Caco-2 (cell line): ENCODE measurements around the gene NLRP3. TPM values are rescaled to one million over a fixed set of nuclear protein-coding genes. Genes with fewer than 3 reads are reported as not detected.

Experiments
- BruUV-seq: library from RNA; stranded (reverse); fragments of 400-500 nt; replicated peaks from 2 replicates; lab custom pipeline; 2021; lab: Mats Ljungman, UMichigan
- CTCF ChIA-PET: fragments of 300-600 bp; sonication (Branson Sonifier 250); formaldehyde crosslinking; loops from one replicate; lab custom pipeline; 2022; ENCODE audit warnings: antibody characterized with exemption; lab: Charles Lee
- POLR2A ChIA-PET: fragments of 300-600 bp; sonication (Branson Sonifier 250); formaldehyde crosslinking; loops from one replicate; lab custom pipeline; 2022; ENCODE audit warnings: antibody characterized with exemption; lab: Charles Lee
- DNase-seq, 2 experiments: peaks; one replicate each; pipeline versions ENCODE4 v3.0.0 to v3.0.0-alpha.2; 2020 to 2022
- H3K27me3 ChIP-seq: replicated peaks from 2 replicates; pipeline ENCODE4 v1.6.0; 2011; ENCODE audit warnings: low read length; ENCODE audit not compliant: control insufficient read depth, insufficient read depth
- H3K36me3 ChIP-seq: 2 replicates; pipeline ENCODE4 v1.5.1; 2011; ENCODE audit warnings: low read length; ENCODE audit not compliant: control insufficient read depth, insufficient read depth
- H3K4me1 ChIP-seq: fragments of 250-450 bp; sonication (Bioruptor Pico); 2 replicates; pipeline ENCODE4 v1.5.1; 2020; ENCODE audit warnings: mild to moderate bottlenecking
- H3K4me3 ChIP-seq: 2 replicates; pipeline ENCODE4 v1.5.1; 2011; ENCODE audit warnings: low read depth, mild to moderate bottlenecking, control low read depth, low read length
- H3K9me3 ChIP-seq: fragments of 250-450 bp; sonication (Bioruptor Pico); 2 replicates; pipeline ENCODE4 v1.5.1; 2020; ENCODE audit warnings: mild to moderate bottlenecking, moderate library complexity
- H3K27ac Mint-ChIP-seq: one replicate; pipeline ENCODE4 v1.8.0; 2022; ENCODE audit warnings: mixed read lengths; ENCODE audit not compliant: unreplicated experiment
- H3K27me3 Mint-ChIP-seq: one replicate; pipeline ENCODE4 v1.8.0; 2022; ENCODE audit warnings: mixed read lengths; ENCODE audit not compliant: insufficient read depth, unreplicated experiment
- H3K36me3 Mint-ChIP-seq: one replicate; pipeline ENCODE4 v1.8.0; 2022; ENCODE audit warnings: mild to moderate bottlenecking, mixed read lengths; ENCODE audit not compliant: insufficient read depth, unreplicated experiment
- H3K4me1 Mint-ChIP-seq: one replicate; pipeline ENCODE4 v1.8.0; 2022; ENCODE audit warnings: low read depth, mixed read lengths; ENCODE audit not compliant: unreplicated experiment
- H3K4me3 Mint-ChIP-seq: one replicate; pipeline ENCODE4 v1.8.0; 2022; ENCODE audit warnings: mild to moderate bottlenecking, moderate library complexity, mixed read lengths; ENCODE audit not compliant: unreplicated experiment
- H3K9me3 Mint-ChIP-seq: one replicate; pipeline ENCODE4 v1.8.0; 2022; ENCODE audit warnings: mixed read lengths; ENCODE audit not compliant: unreplicated experiment
- intact Hi-C: fragments of 100-400 bp; cut with micrococcal nuclease; formaldehyde crosslinking; loops from one replicate; pipeline ENCODE4 v1.10.0; 2022; ENCODE audit not compliant: unreplicated experiment
- total RNA-seq: library from RNA; stranded (reverse); gene quantifications from 2 replicates; pipeline ENCODE4 v1.2.3, GENCODE V29; 2022
- TF ChIP-seq, protein P1 (sequence below), 2 experiments: fragments of 200-600 bp in 1 of 2; IDR thresholded peaks; 1 replicate in 1 of 2; 2 replicates in 1 of 2; pipeline versions ENCODE4 v1.5.1 to v1.8.0; 2011 to 2022; ENCODE audit warnings: antibody characterized with exemption in 1 of 2, control low read depth in 1 of 2, inconsistent platforms in 1 of 2, low read depth in 1 of 2, low read length in 1 of 2, mild to moderate bottlenecking in 1 of 2, moderate library complexity in 1 of 2; ENCODE audit not compliant: insufficient read depth in 1 of 2, severe bottlenecking in 1 of 2, unreplicated experiment in 1 of 2

NLRP3 gene
- total RNA-seq, 1 experiment from 2014 or later, result not detected

DNA sequence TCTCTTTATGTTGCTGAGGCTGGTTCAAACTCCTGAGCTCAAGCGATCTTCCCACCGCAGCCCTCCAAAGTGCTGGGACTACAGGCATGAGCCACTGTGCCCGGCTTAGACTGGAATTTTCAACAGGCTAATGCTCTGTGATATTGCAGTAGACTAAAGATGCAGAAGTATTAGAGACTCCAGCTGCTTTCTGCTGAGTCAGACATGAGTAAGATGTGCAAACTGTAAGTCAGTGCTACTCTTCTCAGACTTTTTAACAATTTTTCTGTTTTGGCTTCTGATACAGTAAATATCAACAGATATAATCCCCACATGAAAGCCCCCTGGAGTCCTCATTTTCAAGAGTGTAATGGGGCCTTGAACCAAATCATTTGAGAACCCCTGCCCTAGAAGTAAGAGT is 29.3 kb upstream of the NLRP3 start:
- Histone ChIP-seq H3K36me3 (no peaks in the 10 kb centered on the region), H3K4me1 (no peaks in the 10 kb centered on the region), H3K27me3 (no peaks in the 10 kb centered on the region; the same call in 1 of the 2 replicates), H3K4me3 (no peak overlapping the region), H3K9me3 (no peaks in the 10 kb centered on the region)
- Mint-ChIP-seq H3K4me3 (no peak overlapping the region), H3K27me3 (peaks cover 4% of the 10 kb centered on the region), H3K36me3 (no peaks in the 10 kb centered on the region), H3K9me3 (peaks cover 9% of the 10 kb centered on the region), H3K27ac (no peak overlapping the region), H3K4me1 (peaks cover 7% of the 10 kb centered on the region)
- ChIA-PET POLR2A (no interaction called here), CTCF (no interaction called here)
- BruUV-seq, result no TSS peak
- TF ChIP-seq, protein P1, sequence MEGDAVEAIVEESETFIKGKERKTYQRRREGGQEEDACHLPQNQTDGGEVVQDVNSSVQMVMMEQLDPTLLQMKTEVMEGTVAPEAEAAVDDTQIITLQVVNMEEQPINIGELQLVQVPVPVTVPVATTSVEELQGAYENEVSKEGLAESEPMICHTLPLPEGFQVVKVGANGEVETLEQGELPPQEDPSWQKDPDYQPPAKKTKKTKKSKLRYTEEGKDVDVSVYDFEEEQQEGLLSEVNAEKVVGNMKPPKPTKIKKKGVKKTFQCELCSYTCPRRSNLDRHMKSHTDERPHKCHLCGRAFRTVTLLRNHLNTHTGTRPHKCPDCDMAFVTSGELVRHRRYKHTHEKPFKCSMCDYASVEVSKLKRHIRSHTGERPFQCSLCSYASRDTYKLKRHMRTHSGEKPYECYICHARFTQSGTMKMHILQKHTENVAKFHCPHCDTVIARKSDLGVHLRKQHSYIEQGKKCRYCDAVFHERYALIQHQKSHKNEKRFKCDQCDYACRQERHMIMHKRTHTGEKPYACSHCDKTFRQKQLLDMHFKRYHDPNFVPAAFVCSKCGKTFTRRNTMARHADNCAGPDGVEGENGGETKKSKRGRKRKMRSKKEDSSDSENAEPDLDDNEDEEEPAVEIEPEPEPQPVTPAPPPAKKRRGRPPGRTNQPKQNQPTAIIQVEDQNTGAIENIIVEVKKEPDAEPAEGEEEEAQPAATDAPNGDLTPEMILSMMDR (IDR thresholded peaks at IDR 0.05; ENCODE audit: insufficient read depth in 1 of 2, low read depth in 1 of 2, low read length in 1 of 2, severe bottlenecking in 1 of 2, unreplicated experiment in 1 of 2), result no peak
- intact Hi-C loops, result no loop called here
- DNase-seq, result no peak

DNA sequence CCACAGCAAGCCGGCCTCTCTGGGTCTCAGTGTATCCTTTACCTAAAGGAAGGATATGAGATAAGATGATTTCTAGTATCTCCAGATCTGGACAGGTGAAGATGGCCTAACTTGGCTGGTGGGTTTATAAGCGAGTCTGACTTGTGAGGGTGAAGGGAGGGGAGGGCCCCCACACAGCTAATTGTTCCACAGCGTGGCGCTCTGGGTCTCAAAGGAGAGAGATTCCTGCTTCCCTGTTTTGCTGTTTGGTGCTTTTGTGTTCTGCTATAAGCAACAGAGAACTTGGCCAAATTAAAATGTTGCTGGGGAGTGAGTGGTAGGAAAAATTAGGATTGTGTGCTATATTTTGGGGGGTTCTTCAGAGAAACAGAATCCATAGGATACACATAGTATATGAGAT is 28.9 kb upstream of the NLRP3 start:
- intact Hi-C loops, result no loop called here
- H3K4me3 Mint-ChIP-seq, result no peak overlapping the region
- DNase-seq, result no peak
- BruUV-seq, result no TSS peak
- Histone ChIP-seq H3K9me3 (no peaks in the 10 kb centered on the region), H3K4me1 (no peaks in the 10 kb centered on the region), H3K4me3 (no peak overlapping the region), H3K27me3 (no peaks in the 10 kb centered on the region; the same call in 1 of the 2 replicates), H3K36me3 (no peaks in the 10 kb centered on the region)
- peaks cover 7% of the 10 kb centered on the region for H3K4me1 Mint-ChIP-seq
- H3K27ac Mint-ChIP-seq, result no peak overlapping the region
- TF ChIP-seq, protein P1 (IDR thresholded peaks at IDR 0.05; ENCODE audit: insufficient read depth in 1 of 2, low read depth in 1 of 2, low read length in 1 of 2, severe bottlenecking in 1 of 2, unreplicated experiment in 1 of 2), result no peak
- CTCF ChIA-PET, result no interaction called here
- peaks cover 4% of the 10 kb centered on the region for H3K27me3 Mint-ChIP-seq
- peaks cover 9% of the 10 kb centered on the region for H3K9me3 Mint-ChIP-seq
- POLR2A ChIA-PET, result no interaction called here
- no peaks in the 10 kb centered on the region for H3K36me3 Mint-ChIP-seq

DNA sequence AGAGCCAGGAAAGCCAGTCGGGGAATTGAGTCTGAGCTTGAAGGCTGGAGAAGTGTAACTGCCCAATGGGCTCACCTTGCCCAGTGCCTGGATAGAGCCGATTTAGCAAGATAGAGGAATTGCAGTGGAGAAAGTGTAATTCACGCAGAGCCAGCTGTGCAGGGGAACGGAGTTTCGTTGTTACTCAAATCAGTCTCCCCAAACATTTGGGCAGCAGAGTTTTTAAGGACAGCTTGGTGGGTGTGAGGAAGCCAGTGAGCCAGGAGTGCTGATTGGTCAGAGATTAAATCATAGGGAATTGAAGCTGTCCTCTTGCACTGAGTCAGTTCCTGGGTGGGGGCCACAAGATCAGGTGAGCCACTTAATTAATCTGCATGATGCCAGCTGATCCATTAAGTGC is 28.4 kb upstream of the NLRP3 start:
- H3K27ac Mint-ChIP-seq, result no peak overlapping the region
- POLR2A ChIA-PET, result no interaction called here
- Histone ChIP-seq H3K36me3 (no peaks in the 10 kb centered on the region), H3K4me3 (no peak overlapping the region), H3K9me3 (no peaks in the 10 kb centered on the region), H3K4me1 (no peaks in the 10 kb centered on the region), H3K27me3 (no peaks in the 10 kb centered on the region; the same call in 1 of the 2 replicates)
- CTCF ChIA-PET, result no interaction called here
- no TSS peak for BruUV-seq
- TF ChIP-seq, protein P1 (IDR thresholded peaks at IDR 0.05; ENCODE audit: insufficient read depth in 1 of 2, low read depth in 1 of 2, low read length in 1 of 2, severe bottlenecking in 1 of 2, unreplicated experiment in 1 of 2), result no peak
- peaks cover 9% of the 10 kb centered on the region for H3K9me3 Mint-ChIP-seq
- no peaks in the 10 kb centered on the region for H3K36me3 Mint-ChIP-seq
- intact Hi-C loops, result no loop called here
- H3K27me3 Mint-ChIP-seq, result peaks cover 4% of the 10 kb centered on the region
- no peak for DNase-seq
- peaks cover 7% of the 10 kb centered on the region for H3K4me1 Mint-ChIP-seq
- H3K4me3 Mint-ChIP-seq, result no peak overlapping the region
